GM23248 (cell line): ENCODE measurements around the gene RPL15.

ENCODE experiments used
- EZH2 ChIP-seq: fragments of 200-600 bp; sonication (generic); IDR thresholded peaks from 2 replicates; pipeline ENCODE4 v1.6.1; 2018; ENCODE audit warnings: antibody characterized with exemption, mild to moderate bottlenecking; ENCODE audit not compliant: insufficient read depth, poor library complexity, severe bottlenecking
- EZH2phosphoT487 ChIP-seq: fragments of 200-600 bp; sonication (generic); IDR thresholded peaks from 2 replicates; pipeline ENCODE4 v1.6.1; 2018; ENCODE audit warnings: antibody characterized with exemption, moderate library complexity, mild to moderate bottlenecking, low read depth; ENCODE audit not compliant: insufficient read depth

DNA sequence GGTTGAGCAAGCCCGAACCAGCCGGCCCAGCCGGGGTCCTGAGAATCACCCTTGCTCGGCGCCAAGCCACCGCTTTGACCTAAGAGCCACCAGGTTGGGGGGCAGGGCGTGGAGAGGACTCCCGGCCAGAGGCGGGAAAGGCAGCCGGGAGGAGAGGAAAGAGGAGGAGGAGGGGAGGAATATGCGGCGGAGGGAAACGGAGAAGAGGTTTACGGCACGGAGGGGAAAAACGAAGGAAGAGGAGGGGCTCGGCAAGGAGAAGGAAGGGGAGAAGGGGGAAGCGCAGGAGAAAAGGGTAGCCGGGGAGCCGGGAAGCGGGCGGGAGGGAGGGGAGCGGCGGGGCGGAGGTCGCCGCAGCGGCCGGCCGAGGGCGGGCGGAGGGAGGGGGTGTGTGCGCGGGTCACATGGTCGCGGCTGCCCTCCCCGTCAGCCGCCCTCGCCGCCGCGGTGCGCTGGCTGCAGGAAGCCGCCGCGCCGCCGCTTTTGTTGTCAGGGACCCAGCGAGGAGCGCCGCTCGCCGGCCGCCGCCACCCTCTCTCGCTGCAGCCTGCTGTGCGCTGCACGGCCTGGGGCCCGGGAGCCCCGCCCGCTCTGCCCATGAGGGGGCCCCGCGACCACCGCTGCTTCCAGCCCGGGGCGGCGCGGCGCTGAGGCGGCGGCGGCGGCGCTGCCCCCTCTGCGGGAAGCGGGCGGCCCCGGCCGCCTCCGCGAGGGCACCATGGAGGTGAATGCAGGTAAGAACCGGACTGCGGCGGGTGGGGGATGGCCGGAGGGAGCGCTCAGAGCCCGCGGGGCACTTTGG lies 28.1 kb downstream of the RPL15 start, which contains the start of gene NR1D2:
- TF ChIP-seq EZH2 (no peak), EZH2phosphoT487 (no peak)
